H1 (cell line): ENCODE measurements around the gene PPP1R12A. TPM values are rescaled to one million over a fixed set of nuclear protein-coding genes. Genes with fewer than 3 reads are reported as not detected.

Source experiments
- CTCF ChIA-PET: fragments of 300-600 bp; sonication (Branson Sonifier 250); formaldehyde crosslinking; loops from one replicate; lab custom pipeline; 2021; ENCODE audit not compliant: partially characterized antibody; lab: Charles Lee
- POLR2A ChIA-PET: fragments of 300-600 bp; sonication (Branson Sonifier 250); formaldehyde crosslinking; loops from one replicate; lab custom pipeline; 2021; ENCODE audit warnings: inconsistent platforms; ENCODE audit not compliant: partially characterized antibody; lab: Charles Lee
- DNase-seq, 2 experiments: peaks; one replicate each; pipeline versions ENCODE4 v3.0.0 to v3.0.0-alpha.2; 2010 to 2022; ENCODE audit warnings: low spot score in 2 of 2, low read depth in 1 of 2, mixed read lengths in 1 of 2
- FAIRE-seq: peaks from 2 replicates; lab custom pipeline; 2011; peaks lifted over from hg19 to GRCh38; lab: Jason Lieb, UNC
- H2AFZ ChIP-seq: 2 replicates; pipeline ENCODE4 v1.8.1; 2012; ENCODE audit warnings: low read length, inconsistent platforms
- H2AK5ac ChIP-seq: 2 replicates; pipeline ENCODE4 v1.6.1; 2013; ENCODE audit warnings: low read depth, low read length
- H2BK120ac ChIP-seq: replicated peaks from 2 replicates; pipeline ENCODE3; 2013; ENCODE audit warnings: low read depth, low read length, inconsistent platforms
- H2BK12ac ChIP-seq: 2 replicates; pipeline ENCODE4 v1.6.1; 2013; ENCODE audit warnings: low read depth, low read length
- H2BK15ac ChIP-seq: 2 replicates; pipeline ENCODE4 v1.6.1; 2013; ENCODE audit warnings: low read length
- H2BK20ac ChIP-seq: 2 replicates; pipeline ENCODE4 v1.6.1; 2013; ENCODE audit warnings: low read length
- H2BK5ac ChIP-seq: 2 replicates; pipeline ENCODE4 v1.6.1; 2013; ENCODE audit warnings: low read depth, low read length
- H3K14ac ChIP-seq: 2 replicates; pipeline ENCODE4 v1.6.1; 2013; ENCODE audit warnings: inconsistent platforms; ENCODE audit not compliant: insufficient read length
- H3K18ac ChIP-seq: 2 replicates; pipeline ENCODE4 v1.6.1; 2013; ENCODE audit warnings: low read length; ENCODE audit errors: extremely low read depth
- H3K23ac ChIP-seq: 2 replicates; pipeline ENCODE4 v1.6.1; 2013; ENCODE audit warnings: inconsistent platforms; ENCODE audit not compliant: insufficient read length
- H3K23me2 ChIP-seq: 2 replicates; pipeline ENCODE4 v1.6.1; 2013; ENCODE audit warnings: low read depth, low read length
- H3K27ac ChIP-seq: 2 replicates; pipeline ENCODE4 v1.6.1; 2011; ENCODE audit warnings: low read depth, low read length, inconsistent platforms
- H3K27me3 ChIP-seq, 4 experiments: replicated peaks in 1 of 4; 1 replicate in 1 of 4; 2 replicates in 3 of 4; pipeline versions ENCODE4 v1.6.1 to v1.8.1; 2011 to 2013; ENCODE audit warnings: low read length in 3 of 4, mild to moderate bottlenecking in 3 of 4, inconsistent platforms in 2 of 4, mixed read lengths in 2 of 4, moderate library complexity in 1 of 4; ENCODE audit not compliant: control insufficient read depth in 3 of 4, insufficient read depth in 3 of 4; ENCODE audit errors: extremely low read depth in 1 of 4
- H3K36me3 ChIP-seq, 4 experiments: 2 replicates each; pipeline versions ENCODE4 v1.6.1 to v1.8.1; 2011 to 2013; ENCODE audit warnings: mild to moderate bottlenecking in 4 of 4, low read length in 3 of 4, moderate library complexity in 2 of 4, control low read depth in 1 of 4, inconsistent platforms in 1 of 4; ENCODE audit not compliant: insufficient read depth in 4 of 4, control insufficient read depth in 2 of 4
- H3K4ac ChIP-seq: replicated peaks from 2 replicates; pipeline ENCODE3; 2013; ENCODE audit warnings: low read length, low read depth, mixed read lengths, inconsistent platforms; ENCODE audit not compliant: insufficient read length
- H3K4me1 ChIP-seq, 4 experiments: replicated peaks in 1 of 4; 1 replicate in 1 of 4; 2 replicates in 3 of 4; pipeline versions ENCODE4 v1.6.1 to v1.8.1; 2011 to 2013; ENCODE audit warnings: low read length in 3 of 4, inconsistent platforms in 2 of 4, mixed read lengths in 1 of 4; ENCODE audit not compliant: insufficient read depth in 4 of 4, control insufficient read depth in 3 of 4
- H3K4me2 ChIP-seq, 2 experiments: 2 replicates each; pipeline versions ENCODE4 v1.6.1 to v1.8.1; 2011 to 2013; ENCODE audit warnings: low read depth in 2 of 2, low read length in 2 of 2, control low read depth in 1 of 2, inconsistent platforms in 1 of 2, mild to moderate bottlenecking in 1 of 2; ENCODE audit not compliant: insufficient read depth in 1 of 2
- H3K4me3 ChIP-seq, 4 experiments: fragments of 200-600, 300-600 bp in 1 of 4; sonication (generic), shearing (Covaris generic), sonication (Bioruptor Twin) in 1 of 4; 2 replicates each; pipeline versions ENCODE4 v1.5.1 to v1.8.1; 2011 to 2016; ENCODE audit warnings: low read length in 4 of 4, low read depth in 3 of 4, control low read depth in 2 of 4, inconsistent platforms in 2 of 4, mild to moderate bottlenecking in 2 of 4, mixed read lengths in 1 of 4, moderate library complexity in 1 of 4; ENCODE audit not compliant: insufficient read depth in 2 of 4; ENCODE audit errors: extremely low read depth in 1 of 4
- H3K56ac ChIP-seq: replicated peaks from 2 replicates; pipeline ENCODE3; 2013; ENCODE audit warnings: low read depth, mild to moderate bottlenecking, mixed read lengths, low read length, inconsistent platforms; ENCODE audit not compliant: insufficient read length
- H3K79me1 ChIP-seq: 2 replicates; pipeline ENCODE4 v1.6.1; 2013; ENCODE audit warnings: low read depth, low read length, control low read depth
- H3K79me2 ChIP-seq, 2 experiments: 2 replicates each; pipeline versions ENCODE4 v1.6.1 to v1.8.1; 2012 to 2013; ENCODE audit warnings: low read length in 2 of 2, mild to moderate bottlenecking in 2 of 2, inconsistent platforms in 1 of 2; ENCODE audit not compliant: insufficient read depth in 2 of 2, control insufficient read depth in 1 of 2
- H3K9ac ChIP-seq, 4 experiments: replicated peaks in 1 of 4; 1 replicate in 1 of 4; 2 replicates in 3 of 4; pipeline versions ENCODE4 v1.6.1 to v1.8.1; 2011 to 2013; ENCODE audit warnings: low read depth in 3 of 4, low read length in 3 of 4, control low read depth in 2 of 4, mild to moderate bottlenecking in 2 of 4, moderate library complexity in 2 of 4, inconsistent platforms in 1 of 4; ENCODE audit errors: extremely low read depth in 1 of 4
- H3K9me3 ChIP-seq, 2 experiments: 2 replicates each; pipeline versions ENCODE4 v1.6.1 to v1.8.1; 2012 to 2013; ENCODE audit warnings: mild to moderate bottlenecking in 2 of 2, moderate library complexity in 2 of 2, control low read depth in 1 of 2, inconsistent platforms in 1 of 2, low read depth in 1 of 2, low read length in 1 of 2, mixed read lengths in 1 of 2; ENCODE audit not compliant: insufficient read depth in 2 of 2
- H4K20me1 ChIP-seq, 2 experiments: replicated peaks in 1 of 2; 2 replicates each; pipeline versions ENCODE3 to v1.8.1; 2011 to 2013; ENCODE audit warnings: inconsistent platforms in 2 of 2, low read length in 2 of 2, mild to moderate bottlenecking in 1 of 2; ENCODE audit not compliant: insufficient read depth in 2 of 2, control insufficient read depth in 1 of 2
- H4K5ac ChIP-seq: 2 replicates; pipeline ENCODE4 v1.6.1; 2013; ENCODE audit warnings: low read length, low read depth, mixed read lengths, inconsistent platforms; ENCODE audit not compliant: insufficient read length
- H4K8ac ChIP-seq: 2 replicates; pipeline ENCODE4 v1.8.0; 2013; ENCODE audit warnings: mild to moderate bottlenecking, moderate library complexity, low read length, inconsistent platforms; ENCODE audit not compliant: insufficient read depth; ENCODE audit errors: extremely low read depth
- H4K91ac ChIP-seq: replicated peaks from 2 replicates; pipeline ENCODE3; 2013; ENCODE audit warnings: low read length, mixed read lengths, inconsistent platforms; ENCODE audit not compliant: insufficient read length
- BCL11A ChIP-seq, 2 experiments: IDR thresholded peaks; one replicate each; pipeline ENCODE4 v1.6.1; 2011; ENCODE audit warnings: low read depth in 2 of 2, low read length in 2 of 2, mild to moderate bottlenecking in 2 of 2
- SIX5 ChIP-seq: IDR thresholded peaks from 2 replicates; pipeline ENCODE4 v1.6.1; 2011; ENCODE audit warnings: mild to moderate bottlenecking, low read depth, low read length
- SUZ12 ChIP-seq: fragments of 200-600 bp; sonication (generic); IDR thresholded peaks from 2 replicates; pipeline ENCODE4 v1.6.1; 2012; ENCODE audit warnings: mild to moderate bottlenecking, inconsistent platforms, low read length, moderate library complexity, mixed read lengths
- TAF1 ChIP-seq: IDR thresholded peaks from 2 replicates; pipeline ENCODE4 v1.6.1; 2011; ENCODE audit warnings: mild to moderate bottlenecking, low read depth, low read length
- polyA plus RNA-seq, 7 experiments: library from polyadenylated mRNA; depleted of rRNA in 3 of 7; stranded (reverse) in 5 of 7; unstranded in 2 of 7; fragments of >200 nt in 5 of 7; fragments of 200-250 nt in 2 of 7; gene quantifications; 1 replicate in 5 of 7; 2 replicates in 1 of 7; 4 replicates in 1 of 7; pipeline versions ENCODE4 v1.2.1 to v1.2.3, GENCODE V29; 2011 to 2013; ENCODE audit warnings: missing spikeins in 2 of 7, mixed read lengths in 2 of 7
- total RNA-seq: library from RNA; stranded (reverse); fragmentation: NEBNext Ultra II Directional; extraction: Animal tissue kit (Norgen Biotek cat#: 25700); gene quantifications from 2 replicates; pipeline ENCODE4 v1.2.1, GENCODE V29; 2021

PPP1R12A gene
- total and polyA plus RNA-seq, 2 of the 8 experiments (the other 6 are each of a cell fraction or from before 2014, with no cell fraction given) = 14.7 to 81.5 TPM

DNA sequence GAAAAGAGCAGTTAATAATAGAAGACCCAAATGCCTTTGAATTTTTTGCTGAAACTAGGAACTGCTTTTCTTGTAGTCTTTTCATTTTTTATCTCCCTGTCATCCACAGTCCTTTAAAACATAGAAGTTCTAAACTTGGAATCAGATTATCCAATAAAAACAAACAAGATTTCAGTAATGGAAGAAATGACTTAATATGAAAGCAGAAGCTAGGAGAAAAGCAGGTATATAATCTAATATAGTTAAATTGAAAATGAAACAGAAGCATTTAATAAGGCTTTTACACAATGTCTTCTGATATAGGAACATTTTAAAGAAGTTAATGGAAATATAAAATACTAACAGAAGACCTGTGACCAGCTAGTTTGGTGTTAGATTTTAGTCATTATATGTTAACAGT, 26.5 kb downstream of the PPP1R12A start:
- Histone ChIP-seq H3K9ac (no peak overlapping the region), H3K14ac (no peak overlapping the region), H2BK120ac (no peak overlapping the region), H2BK5ac (no peak overlapping the region), H4K91ac (no peak overlapping the region), H4K5ac (no peak overlapping the region), H2BK20ac (no peak overlapping the region), H3K4me1 (peaks cover 0 to 2% (median 0%) of the 10 kb centered on the region in 4 experiments; a peak in 1 of 7 replicates), H3K9me3 (no peaks in the 10 kb centered on the region), H4K8ac (no peak overlapping the region), H3K79me1 (no peaks in the 10 kb centered on the region), H3K4me3 (no peak overlapping the region), H3K23ac (no peak overlapping the region), H3K4me2 (no peak overlapping the region), H2BK12ac (no peak overlapping the region), H3K27ac (no peak overlapping the region), H3K79me2 (peaks cover 3 to 96% of the 10 kb centered on the region in 2 experiments; a peak in 3 of 4 replicates), H2AK5ac (no peak overlapping the region), H3K27me3 (no peaks in the 10 kb centered on the region), H3K56ac (no peak overlapping the region), H4K20me1 (peaks cover 5 to 9% of the 10 kb centered on the region in 2 experiments), H3K18ac (no peak overlapping the region), H2AFZ (no peak overlapping the region), H2BK15ac (no peak overlapping the region), H3K36me3 (no peaks in the 10 kb centered on the region), H3K4ac (no peak overlapping the region), H3K23me2 (no peaks in the 10 kb centered on the region)
- ChIA-PET POLR2A (interaction anchor here (2.0 kb wide), 1 partner anchor 26 kb away, joined by 5 read pairs; the partner anchor contains the start of gene PPP1R12A), CTCF (no interaction called here)
- DNase-seq (no peak), FAIRE-seq (no peak)
- TF ChIP-seq SIX5 (no peak), SUZ12 (no peak), BCL11A (IDR thresholded peaks at IDR 0.05; ENCODE audit: low read depth in 2 of 2, low read length in 2 of 2) (no peak), TAF1 (no peak)
